Middle frontal gyrus (tissue), 1 donor: ENCODE results near the gene XK.
A peak's percentile ranks its signal among the peaks of the same experiment; 100 is the strongest.

Source experiments
- DNase-seq: peaks from one replicate; pipeline ENCODE4 v3.0.0-alpha.2; 2015; ENCODE audit warnings: low spot score; ENCODE audit errors: extremely low spot score

The XK gene

DNA sequence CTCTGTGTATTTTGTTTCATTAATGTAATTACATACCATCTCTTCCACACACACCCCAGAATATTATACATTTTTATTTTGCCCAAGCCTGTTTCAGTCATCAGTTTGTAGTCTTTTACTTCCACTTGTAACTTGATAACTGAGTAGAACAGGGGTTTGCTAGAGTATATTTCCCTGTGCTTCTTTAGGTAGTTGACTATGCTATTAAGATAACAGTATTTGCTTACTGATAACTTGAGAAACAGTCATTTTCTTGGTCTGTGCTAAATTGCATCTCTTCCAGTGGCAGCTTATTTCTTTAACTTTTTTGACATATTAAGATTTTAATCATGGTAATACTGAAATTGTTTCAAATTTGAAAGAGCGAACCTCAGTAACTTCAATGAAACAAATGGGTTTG, 7.0 kb upstream of the XK start:
- DNase-seq, result no peak

DNA sequence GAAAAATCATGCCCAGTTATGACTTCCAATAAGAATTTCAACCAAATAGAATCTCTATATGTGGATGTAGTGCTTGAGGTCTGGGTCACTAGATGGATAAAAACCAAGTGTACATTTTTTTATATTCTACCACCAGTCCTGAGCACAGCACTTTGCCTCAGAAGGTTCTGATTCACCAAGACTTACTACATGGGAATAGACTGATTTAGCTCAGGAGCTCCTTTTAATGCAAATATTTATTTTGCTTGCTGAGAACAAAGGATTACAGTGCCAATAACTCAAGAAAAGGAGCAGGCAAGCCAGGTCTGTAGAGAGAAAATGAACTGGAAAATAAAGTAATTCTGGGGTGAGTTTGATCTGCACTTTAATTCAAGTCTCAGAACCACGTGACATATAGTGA, 6.4 kb upstream of the XK start:
- DNase-seq, result no peak

DNA sequence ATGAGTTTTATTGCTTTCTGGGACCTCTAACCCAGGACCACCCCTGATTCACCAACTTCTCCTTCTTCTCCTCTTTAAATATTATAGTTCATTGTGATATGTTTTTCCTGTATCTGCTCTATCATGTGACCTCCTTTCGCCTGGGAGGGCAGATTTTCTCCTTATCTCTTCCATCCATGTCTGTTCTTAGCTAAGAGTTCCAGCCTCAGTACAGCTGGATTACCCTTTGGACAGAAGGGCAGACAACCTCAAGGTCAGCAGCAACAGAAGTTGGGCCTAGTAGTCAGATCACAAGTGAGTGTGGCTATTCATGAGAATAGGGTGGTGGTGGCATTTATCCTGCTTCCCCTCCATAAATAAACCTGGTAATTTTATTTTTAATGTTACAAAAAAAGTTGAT, 5.7 kb upstream of the XK start:
- DNase-seq, result no peak

DNA sequence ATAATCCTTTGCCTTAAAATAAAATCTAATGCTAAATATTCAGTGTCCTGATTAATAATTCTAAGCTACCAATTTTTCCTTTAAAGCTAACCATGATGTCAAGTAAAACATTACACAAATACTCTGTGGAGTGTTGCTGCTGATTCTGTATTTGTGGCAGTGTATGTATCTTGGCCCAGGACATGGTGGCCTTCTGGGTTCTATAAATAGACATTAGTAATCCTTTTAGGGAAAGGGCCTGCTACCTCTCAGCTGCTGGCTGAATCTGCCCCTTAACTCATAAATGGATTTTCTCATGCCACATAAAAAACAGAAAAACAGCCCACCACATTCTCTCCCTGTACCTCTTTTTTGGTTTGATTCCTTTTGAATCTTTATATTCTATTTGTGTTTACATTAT, 1.2 kb upstream of the XK start:
- DNase-seq, result no peak

DNA sequence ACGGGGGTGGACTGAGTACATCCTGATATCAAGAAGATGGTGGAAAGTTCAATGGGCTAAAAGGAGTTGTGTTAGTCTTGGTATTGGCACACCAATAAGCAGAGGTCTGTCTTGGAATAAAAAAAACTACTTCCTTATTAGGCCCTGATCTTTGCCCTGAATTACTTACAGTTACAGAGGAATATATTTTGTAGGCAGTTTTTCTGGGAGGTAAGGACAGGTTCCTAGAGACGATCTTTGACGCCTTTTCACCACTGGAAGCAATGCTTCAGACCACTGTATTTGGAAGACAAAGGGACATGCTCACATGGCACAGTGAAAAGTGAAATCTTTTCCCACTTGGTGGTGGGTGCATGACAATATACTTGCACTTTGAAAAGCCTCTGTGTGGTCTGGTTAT, 618 bp upstream of the XK start:
- no peak for DNase-seq

DNA sequence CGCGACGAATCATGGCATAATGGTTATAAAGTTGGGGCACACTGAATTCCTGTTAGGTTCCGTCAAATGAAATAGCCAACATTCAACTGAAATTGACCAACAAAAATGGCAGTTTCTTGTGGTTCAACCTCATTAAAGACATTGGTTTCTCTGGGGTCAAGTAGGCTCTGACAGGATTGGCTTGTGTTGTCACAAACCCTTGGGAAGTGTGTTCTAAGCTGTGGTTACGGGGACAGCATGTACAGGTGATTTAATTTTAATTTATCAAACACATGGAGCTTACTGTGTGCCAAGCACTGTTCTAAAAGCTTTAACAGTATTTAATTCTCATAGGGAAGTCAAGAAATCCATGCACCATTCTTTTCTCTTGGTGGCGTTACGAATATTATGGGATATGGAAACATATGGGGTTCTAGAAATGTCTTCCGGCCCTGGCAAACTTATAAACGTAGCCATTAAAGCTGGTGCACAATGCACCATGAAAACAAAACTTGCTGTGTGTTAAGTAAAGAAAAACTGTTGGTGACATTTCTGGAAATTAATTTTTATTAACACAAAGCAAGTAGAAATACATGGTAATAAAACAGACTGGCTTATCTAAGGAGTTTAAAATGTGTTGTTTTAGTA, 891 bp downstream of the XK start:
- no peak for DNase-seq

DNA sequence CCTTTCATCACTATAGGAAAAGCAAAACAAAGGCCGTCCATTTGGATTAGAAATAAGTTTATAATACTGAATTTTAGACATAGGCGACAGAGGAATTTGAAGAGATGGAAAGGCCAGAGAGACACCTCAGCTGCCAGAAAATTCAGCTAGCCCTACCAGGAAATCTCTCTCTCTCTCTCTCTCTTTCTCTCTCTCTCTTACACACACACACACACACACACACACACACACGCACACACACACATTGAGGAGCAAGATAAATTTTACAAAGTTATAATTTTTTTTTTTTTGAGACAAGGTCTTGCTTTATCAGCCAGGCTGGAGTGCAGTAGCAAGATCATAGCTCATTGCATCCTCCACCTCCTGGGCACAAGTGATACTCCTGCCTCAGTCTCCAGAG, 1.4 kb downstream of the XK start:
- DNase-seq, result no peak

DNA sequence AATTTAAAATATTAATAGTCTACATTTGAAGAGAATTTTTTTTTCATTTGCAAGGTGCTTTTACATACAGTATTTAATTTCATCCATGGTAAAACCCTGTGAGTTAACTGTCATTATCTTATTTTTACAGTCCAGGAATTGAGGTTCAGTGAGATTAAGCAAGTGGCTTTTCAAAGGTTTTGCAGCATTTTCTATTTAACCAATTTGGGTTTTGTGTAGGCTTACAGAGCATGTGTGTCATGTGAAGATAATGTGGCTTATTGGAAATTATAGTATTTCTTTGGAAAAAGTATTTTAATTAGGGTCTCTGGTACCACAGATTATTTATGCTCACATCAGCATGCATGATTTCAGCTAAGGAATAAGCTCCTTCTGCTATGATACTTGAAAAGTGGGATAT, 4.5 kb downstream of the XK start:
- no peak for DNase-seq

DNA sequence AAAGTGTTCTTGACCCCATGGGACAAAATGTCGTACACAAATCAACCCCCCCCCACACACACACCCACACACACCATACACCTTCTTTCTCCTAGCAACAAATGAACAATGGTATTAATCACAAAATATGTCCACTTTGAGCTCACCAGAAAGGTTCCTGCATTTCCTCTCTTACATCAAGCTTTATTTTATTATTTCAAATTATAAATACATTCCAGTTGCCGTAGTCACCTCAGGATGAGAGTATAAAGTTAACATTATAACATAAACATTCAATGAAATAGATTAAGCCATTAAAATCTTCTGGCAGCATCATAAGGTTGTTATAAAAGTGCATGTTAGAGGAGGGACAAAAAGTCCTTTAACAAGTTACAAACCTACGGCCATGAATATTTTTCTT, 7.3 kb downstream of the XK start:
- DNase-seq, result no peak

DNA sequence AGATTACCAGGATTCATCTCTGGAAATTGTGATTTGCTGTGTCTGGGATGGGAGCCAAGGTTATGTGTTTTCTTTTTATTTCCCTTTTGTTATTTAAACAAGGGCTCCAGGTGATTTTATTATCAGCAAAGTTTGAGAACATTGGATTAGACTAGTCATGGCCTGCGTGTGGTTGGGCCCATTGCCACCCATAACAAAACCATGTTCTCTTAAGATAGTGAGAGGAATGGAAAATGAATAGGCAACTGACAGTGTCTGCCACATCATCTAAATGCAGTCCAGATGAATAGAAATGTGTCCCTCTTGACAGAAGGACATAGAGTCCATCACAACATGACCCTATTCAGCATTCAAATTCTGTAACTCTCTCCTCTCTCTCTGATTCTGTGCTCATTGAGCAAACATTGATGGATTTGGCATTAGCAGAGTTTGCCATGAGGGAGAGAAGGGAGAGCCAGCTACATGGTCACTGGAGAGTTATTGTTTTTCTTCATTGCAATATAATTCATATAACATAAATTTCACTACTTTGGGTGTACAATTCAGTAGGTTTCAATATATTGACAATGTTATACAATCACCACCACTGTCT, 11.7 kb downstream of the XK start:
- DNase-seq, result no peak

DNA sequence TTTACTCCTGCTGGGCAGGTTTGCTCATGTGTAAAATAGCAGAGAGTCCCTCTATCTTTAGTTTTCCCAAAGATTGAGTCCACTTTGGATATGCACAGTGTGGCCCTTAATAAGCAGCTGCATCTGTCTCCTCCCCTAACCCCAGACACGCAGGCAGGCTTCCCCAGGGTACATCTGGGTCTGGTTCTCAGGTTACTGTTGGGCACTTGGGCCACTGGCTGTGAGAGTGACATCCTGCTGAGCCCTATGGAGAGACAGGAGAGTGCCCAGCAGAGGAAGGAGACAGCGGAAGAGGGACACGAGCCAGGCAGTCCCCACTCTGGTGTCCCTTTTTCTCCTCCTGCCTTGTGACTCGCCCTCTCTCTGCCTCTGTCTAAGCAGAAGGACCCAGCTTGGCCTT, 16.0 kb downstream of the XK start:
- DNase-seq, result no peak

DNA sequence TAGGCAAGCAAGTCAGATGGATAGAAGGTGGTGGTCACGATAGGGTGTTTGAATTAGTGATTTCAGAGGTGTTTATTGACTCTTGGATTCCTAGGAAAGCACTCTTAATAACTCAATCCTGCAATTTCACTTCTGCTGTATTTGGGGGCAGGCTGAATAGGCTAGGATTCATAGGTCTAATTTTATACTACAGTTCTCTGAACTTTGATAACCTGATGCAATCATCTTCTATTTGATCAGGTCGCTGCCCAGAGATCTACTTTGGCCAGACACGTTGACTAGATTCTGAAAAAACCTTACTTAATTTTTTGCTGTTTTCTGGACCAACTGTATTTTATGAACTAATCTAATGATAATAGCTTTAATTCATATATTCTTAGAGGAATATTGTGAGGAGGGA, 26.4 kb downstream of the XK start:
- no peak for DNase-seq

DNA sequence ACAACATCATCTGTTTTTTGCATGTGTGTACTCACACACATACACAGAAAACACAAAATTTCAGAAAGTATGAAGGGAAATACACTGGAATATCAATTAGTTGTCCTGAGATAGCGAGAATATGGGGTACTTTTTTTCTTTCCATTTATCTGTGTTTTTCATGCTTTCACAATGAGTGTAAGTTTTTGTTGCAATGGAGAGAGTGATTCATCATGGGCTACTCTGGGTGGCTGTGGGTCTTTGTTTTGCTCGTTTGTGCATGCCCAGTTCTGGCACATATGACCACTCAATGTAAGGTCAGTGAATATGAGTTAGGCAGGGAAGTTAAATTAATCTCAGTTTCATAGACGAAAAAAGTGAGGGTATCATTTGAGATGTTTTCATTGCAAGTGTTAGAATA, 26.9 kb downstream of the XK start:
- DNase-seq, result no peak

DNA sequence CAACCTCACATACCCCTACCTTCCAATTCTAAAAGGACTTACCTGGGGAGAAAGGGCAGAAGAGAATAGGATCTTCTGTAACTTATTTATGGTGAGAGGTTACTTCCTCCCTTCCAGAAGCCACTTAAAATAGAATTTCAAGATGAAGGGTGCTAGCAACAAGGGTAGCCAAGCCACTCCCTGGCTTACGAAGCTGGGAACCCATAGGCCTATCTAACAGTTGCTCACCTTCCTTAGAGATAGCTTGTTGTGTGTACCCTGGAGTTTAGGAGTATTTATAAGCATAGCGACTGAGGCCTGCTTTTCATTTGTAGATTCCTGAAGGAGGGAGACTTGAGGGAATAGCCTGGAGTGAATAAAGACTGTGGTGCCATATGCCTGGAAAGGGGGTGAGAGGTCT, 28.9 kb downstream of the XK start:
- DNase-seq, result no peak

DNA sequence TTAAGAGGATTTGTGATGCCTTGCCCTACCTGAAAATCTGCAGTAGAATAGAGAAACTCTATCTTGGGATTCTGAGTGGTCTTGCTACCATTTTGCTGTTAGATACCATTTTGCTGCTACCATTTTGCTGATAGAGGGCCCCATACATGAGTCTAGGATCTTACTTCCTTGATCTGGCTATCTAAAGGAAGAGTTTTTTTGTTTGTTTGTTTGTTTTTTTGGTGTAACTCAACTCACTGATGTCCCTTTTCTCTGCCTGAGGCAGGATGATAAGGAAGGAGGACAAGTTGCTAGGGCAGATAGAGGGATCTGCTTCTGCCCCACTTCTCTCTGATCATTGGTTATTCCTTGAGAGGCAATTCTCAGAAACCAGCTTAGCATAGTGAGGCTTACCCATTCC, 31.0 kb downstream of the XK start:
- DNase-seq, result no peak

DNA sequence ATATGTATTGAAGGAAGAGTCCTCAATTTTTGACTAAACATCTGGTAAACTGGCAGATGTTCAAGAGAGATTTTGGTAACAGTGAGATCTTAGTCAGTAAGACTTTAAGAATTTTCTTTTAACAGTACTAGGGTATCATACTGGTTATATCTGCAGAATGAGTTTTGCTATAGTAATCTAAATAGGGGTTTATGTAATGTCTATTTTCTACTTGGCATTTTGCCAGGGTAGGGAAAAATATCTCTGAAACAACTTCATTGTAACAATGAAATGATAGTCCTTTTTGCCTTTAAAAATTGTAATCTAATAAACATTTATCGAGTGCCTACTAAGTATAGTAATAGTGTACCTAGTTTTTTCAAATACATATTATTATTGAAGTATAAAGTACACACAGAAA, 32.1 kb downstream of the XK start:
- no peak for DNase-seq

DNA sequence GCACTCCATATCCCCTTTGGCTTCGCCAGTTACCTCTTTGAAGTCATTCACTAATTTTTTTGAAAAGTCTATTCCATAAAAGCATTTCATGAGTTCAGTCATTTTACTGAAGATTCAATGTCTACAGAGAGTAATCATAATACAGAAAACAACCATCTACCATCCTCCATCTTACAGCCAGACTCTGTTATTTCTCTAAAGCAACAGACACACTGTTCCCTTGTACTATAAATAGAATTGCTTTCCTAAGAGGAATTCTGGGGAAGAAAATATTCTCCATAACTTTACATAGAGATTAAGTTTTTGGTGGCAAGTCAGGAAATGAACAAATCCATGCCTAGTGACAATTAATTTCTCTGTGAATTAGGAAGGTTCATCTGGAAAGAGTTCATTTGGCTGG, 37.0 kb downstream of the XK start:
- no peak for DNase-seq

DNA sequence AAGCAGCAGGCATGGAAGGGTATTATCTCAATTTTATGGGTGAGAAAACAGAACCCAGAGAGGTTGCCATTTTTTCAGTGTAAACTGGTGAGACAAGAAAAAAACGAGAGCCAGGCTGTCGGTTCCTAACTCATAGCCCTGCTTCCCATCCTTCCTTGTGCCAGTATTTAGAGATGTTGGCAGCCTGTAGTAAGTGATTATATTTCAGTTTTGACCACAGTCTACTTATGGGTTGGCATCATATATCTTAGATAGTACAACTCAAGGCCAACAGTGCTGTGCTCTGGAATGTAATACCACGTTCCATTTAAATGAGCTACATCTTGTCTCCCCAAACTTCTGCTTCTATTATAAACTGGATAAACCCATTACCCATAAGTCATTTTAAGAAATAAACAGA, 40.8 kb downstream of the XK start:
- DNase-seq, result no peak

DNA sequence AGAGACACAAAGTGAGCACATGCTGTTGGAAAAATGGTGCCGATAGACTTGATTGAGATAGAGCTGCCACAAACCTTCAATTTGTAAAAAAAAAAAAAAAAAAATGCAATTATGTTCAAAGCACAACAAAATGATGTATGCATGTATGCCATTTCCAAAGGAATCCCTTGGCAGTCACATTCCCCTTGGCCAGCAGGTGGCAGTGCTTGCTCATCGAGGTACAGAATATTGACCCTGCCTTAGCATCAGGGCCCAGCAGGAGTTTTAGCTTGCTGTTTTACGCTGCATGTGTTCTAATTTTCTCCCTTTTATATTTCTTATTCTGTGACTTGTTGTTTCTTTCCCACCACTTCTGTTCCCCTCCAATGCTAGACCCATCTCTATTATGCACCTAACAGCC, 59.8 kb downstream of the XK start:
- DNase-seq, result peak; percentile 60

DNA sequence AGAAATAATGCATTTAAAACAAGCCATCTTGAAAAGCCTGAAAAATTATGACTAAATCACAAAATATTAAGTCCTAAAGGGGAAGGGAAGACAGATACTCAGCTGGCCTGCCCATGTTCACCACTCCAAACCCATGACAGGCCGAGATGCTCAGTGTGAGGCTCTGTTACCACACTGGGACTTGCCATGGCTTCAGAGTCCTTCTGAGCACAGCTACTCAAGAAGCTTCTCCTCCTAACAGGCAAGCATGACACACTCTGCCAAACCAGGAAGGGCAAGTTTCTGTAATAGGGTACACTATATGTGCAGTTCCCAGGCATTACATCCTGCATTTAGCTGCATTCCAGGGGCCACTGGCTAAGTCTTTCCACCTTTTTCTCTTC, 60.2 kb downstream of the XK start:
- no peak for DNase-seq

DNA sequence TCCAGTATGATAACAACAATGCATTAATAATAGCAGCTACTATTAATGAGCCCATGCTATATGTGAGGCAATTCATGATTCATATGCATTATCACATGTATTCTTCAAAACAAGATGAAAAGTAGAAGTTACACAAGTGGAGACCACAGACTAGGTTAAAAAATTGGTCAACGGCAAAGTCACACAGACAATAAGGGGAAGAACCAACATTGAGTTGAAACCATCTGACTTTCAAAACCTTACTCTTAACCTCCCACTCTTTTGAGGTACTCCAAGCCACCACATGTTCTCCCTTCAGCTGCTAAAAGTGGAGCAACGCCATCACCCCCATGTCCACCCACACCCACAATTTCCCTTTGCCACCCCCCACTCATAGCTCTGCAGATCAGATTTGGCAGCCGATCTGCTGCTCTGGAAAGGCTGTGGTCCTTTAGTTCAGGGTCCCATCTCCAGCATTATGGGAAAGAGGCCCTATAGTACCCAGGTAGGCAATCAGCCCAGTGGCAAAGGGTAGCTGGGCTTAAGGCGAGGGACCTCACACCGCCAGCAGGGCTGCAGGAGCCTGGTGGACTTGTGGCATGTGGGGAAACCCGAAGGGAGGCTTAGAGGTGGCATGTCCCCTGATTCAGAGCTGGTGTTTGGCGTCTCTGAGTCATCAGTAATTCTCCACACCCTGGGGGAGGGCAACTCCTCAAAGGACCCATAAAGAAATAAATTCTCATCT, 60.8 kb downstream of the XK start:
- no peak for DNase-seq

DNA sequence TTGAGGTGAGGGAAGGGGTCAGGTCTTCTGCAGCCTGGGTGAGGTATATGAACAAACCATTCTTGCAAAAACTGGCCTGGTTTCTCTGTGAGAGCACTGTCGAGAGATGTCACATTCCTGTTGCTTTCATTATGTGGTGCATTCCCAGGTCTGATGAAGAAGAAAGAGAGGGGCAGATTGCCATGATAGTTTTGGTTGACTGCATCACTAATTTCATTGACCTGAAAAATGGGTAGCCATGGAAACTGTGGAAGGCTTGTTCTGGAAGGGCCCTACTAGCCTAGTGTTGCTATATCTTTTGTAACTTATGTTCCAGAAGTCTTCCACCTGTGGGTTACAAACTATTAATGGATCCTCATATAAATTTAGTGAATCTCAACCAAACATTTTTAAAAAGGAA, 61.4 kb downstream of the XK start:
- no peak for DNase-seq

DNA sequence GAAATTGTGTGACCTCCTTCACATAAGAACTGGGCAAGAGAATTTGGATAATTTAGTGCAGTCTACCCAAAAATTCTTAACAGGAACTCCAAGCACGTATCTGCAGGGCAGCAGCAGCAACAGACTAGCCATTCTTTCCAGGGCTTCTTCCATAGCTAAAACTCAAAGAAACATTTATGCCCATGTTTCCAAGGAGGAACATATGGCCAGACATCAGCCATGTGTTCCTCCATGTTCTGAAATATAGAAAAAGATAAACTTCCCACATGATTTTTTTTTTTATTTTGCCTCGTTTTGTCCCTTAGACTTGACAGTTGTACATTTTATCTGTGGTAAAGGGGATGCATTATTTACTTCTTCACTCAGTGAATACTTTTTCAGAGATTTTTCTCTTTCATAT, 66.7 kb downstream of the XK start:
- no peak for DNase-seq
